Activated CD8-positive, alpha-beta memory T cell treated with anti-CD3 and anti-CD28 coated beads, Interleukin-2, amount 50 U/mL, for 24 hours (primary cell): ENCODE data around the gene RAB36.

Source experiments
- DNase-seq: peaks from one replicate; pipeline ENCODE4 v3.0.0-alpha.2; 2020; ENCODE audit errors: extremely low read depth

The RAB36 gene

GRCh38 chr22:23206915-23207314, 61.6 kb downstream of the RAB36 start:
- DNase-seq: no peak

DNA sequence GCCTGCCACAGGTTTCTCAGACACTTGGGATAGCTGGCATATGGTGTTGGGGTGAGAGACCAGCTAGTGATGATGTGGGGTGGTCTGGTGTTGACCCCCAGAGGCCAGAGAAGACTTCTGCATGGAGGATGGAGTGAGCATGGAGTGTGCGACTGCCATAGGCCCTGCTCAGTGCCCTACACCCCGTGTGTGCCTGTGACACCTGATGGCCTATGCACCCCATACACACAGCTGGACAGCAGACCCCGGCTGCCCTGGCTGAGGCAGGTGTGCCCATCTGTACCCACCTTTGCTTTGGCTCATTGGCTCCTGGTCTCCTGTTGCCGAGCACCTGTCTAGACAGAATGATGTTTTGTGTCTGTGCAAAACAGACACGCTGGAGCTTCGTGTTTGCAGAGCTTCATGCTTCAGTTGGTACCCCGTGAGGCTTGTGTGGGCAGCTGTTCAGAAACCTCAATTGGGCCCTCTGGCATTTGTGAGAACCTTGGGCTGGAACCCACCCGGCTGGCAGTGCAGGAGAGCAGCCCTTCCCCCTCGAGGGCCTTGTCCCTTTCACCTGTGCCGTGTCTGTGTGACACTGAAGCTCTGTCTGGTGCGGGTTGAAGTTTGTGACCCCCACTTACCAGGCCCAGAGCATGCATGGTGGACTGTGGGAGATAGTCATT, 62.6 kb downstream of the RAB36 start:
- DNase-seq: no peak

DNA sequence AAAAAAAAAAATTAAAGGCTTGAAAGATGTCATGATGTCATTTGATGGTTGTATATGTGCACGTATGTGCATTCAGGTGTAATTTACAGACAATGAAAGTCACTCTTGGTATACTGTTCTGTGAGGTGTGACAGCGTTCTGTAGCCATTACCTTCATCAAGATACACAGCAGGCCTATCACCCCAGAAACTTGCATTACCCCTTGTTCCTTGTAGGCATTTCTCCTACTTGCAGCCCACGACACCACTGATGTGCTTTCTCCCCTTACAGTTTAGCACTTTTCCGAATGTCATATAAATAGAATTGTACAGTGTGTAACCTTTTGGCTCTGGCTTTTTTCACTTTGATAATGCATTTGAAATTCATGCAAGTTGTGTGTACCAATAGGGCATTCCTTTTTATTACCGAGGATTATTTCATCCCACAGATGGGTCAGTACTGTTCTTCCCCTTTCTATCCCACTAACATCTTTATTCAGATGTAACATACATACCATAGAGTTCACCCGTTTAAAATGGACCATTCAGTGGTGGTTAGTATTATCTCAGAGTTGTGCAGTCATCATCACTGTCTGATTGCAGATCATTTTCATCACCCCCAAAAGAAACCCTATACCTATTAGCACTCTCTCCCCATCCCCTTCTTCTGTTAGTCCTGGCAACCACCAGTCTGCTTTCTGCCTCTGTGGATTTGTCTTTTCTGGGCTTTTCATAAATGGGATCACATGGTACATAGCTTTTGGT, 65.3 kb downstream of the RAB36 start:
- DNase-seq: no peak

GRCh38 chr22:23211622-23212021, 66.3 kb downstream of the RAB36 start:
- no peak for DNase-seq

- DNase-seq: no peak
Observed at GRCh38 chr22:23212061-23213021, 67.1 kb downstream of the RAB36 start.

DNA sequence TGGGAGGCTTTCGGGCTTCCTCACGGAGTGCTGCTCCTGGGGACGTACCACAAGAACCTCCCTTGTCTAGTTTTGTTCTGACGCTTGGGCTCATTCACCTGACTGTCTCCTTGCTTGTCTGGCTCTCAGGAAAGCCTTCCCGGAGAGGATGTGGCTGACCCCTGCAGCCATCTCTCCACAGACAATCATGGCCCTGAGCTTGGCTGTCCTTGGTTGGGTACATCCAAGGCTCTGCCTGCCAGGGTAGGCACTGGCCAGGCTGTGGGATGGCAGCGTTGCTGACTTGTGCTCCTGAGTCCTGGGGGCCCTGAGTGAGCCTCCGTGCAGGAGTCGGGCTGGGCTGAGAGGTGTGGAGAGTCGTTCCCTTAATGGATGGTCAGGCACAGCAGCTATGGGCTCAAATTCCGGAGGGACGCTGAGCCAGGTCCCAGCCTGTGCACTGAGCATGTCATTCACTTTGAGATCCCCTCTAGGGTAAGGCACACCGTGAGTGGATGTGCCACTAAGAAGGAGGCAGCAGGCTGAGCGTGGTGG, 67.8 kb downstream of the RAB36 start:
- DNase-seq: no peak

DNA sequence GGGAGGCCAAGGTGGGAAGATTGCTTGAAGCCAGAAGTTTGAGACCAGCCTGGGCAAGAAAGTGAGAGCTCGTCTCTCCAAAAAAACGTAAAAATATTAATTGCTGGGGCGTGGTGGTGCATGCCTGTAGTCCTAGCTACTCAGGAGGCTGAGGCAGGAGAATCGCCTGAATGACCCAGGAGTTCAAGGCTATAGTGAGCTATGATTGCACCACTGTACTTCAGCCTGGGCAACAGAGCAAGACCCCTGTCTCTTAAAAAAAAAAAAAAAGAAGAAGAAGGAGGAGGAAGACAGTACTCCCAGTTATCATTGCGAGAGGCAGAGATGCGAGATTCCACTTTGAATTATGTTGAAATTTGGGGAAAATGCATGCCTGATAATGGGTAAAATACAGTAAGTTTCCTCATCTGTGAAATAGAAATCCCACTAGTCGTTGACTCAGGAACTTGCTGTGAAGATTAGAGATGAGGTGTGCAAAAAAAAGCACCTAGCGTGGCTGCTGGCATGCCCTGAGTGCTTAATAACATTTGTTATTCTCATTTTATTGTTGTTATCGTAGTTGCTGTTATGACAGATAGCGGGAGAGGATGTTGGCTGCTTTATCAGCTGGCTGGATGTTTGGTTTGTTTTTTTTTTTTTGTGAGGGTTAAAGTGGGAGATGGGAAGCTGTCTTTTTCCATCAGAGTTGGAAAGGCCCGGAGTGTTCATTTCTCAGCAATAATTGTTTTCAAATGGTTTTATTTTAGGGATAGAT, 68.5 kb downstream of the RAB36 start:
- no peak for DNase-seq
